GM19455 (cell line): ENCODE data around the gene CREM.
"Not testable (repeated sequence)": the region's sequence is repeated elsewhere in the genome, so short reads cannot be mapped to it uniquely, and the experiment has no call there.

Experiments used
- ATAC-seq: cut with Tn5 transposase; IDR thresholded peaks from one replicate; pipeline ENCODE4 v1.9.1; 2021; ENCODE audit not compliant: unreplicated experiment

CREM gene

DNA sequence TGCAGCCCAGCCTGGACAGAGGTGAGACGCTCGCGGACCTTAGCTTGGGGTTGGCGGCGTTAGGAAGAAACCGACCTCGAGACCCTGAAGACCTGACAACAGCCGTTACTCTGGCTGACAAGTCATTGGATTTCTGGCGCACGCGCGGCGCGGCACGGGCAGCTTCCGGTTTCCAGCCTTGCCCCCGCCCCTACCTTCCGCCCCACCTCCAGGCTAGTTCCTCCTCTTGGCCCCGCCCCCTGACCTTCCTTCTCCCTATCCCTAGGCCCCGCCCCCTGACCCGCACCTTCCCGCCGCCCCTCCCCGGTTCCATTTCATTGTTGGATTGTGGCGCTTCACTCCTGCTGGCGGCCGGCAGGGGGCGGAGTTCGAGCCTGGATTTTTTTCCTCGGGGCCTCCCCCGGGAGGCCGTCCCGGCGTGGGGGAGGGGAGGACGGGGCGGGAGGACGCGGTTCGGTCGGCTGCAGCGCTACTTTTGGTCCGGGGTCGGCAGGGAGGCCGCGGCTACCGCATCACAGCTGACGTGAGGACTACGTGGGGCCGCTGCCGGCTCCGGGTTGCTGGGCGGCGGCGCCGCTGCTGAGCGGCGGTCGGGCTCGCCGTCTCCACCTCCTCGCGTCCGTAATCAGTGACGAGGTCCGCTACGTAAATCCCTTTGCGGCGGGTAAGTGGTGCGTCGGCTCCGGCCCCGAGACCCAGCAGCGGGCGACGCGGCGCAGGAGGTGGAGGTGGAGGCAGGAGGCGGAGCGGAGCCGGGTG, at the start of gene CREM:
CREM (plus strand) TSS at position 317 of the 759 bp plus-strand sequence. CDS start 10,990 bp downstream, outside the sequence.
- peak; percentile 80 for ATAC-seq

DNA sequence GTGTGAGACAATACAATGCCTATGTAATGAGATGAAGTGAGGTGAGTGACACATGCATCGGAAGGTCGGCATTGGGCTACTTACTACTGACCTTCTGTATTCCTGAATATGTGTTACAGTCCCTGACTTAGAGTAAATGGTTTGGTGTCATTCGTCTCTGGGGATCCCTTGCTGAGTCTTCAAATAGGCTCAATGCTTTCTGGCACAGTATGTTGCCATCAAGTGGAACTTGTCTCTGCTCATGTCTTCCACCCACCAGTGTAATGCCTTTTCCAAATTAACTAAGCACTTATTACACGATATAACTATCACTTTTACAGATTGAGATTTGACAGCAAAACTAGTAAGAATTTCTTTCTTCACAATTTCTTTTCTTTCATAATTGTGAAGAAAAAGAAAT, 47.4 kb upstream of the CREM start:
- no peak for ATAC-seq

DNA sequence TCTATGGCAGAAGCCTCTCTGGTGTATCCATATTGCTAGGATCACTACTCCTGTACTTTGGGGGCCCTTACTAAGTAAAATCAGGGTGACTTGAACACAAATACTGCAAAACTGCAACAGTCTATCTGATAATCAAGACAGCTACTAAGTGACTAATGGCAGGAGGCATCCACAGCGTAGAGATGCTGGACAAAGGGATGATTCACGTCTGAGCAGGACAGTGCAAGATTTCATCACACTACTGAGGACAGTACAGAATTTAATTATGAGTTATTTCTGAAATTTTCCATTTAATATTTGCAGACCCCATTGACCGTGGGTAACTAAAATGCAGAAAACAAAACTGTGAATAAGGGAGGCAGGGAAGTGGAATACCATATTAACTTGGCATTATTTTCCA, 46.9 kb upstream of the CREM start:
- no peak for ATAC-seq

DNA sequence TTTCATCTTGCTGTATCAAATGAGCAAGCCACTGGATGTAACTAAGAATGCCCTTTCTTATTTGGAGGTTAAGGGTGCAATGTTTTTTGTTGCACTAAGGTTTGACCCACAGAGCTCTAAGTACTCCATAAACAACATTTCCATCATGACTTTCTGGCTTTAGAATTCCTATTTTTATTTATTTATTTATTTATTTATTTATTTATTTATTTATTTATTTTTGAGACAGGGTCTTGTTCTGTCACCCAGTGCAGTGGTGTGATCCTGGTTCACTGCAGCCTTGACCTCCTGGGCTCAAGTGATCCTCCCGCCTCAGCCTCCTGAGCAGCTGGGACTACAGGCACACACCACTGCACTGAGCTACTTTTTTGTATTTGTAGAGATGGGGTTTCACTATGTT, 46.4 kb upstream of the CREM start:
- not testable (repeated sequence) for ATAC-seq

DNA sequence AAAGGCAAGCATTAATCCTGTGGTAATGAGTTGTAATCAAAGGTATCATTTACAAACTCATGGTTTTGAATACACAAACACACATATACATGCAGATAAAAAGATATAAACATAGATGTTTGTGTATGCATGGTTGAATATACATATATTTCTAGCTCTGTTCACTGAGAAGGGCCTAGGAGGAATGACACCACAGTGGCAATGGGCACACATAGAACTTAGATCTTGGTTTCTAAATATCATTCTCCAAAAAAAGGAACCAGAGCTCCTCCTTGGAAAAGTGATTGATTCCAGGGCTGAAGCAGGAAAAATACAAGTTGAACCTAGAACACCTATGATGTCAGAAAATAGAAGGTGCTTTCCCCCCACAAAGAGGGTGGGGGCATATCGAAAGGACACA, 43.4 kb upstream of the CREM start:
- ATAC-seq = no peak

DNA sequence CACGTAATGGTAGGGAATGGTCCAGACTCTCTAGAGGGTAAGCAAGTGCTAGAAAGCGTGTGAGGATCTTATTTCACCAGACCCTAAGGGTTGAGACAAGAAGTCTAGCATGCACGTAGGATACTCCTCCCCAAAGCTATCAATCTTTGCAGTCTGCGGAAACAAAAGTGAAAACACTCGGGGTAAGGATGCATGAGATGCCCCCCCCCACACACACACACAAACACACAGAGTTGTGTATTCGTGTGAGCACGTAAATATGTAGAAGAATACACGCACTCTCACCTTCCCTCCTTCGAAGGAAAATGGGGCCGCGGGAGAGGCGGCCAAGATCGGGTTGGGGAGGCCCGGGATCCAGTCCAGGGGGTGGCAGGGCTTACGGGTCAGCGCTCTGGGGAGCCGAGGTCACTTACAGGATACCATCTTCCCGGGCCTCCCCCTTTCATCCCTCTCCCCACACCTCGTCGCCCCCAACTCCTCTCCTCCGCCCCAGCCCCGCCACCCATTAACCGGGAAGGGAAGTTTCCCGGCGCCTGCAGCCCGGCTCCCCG, 37.0 kb upstream of the CREM start:
- ATAC-seq = peak; percentile 35

DNA sequence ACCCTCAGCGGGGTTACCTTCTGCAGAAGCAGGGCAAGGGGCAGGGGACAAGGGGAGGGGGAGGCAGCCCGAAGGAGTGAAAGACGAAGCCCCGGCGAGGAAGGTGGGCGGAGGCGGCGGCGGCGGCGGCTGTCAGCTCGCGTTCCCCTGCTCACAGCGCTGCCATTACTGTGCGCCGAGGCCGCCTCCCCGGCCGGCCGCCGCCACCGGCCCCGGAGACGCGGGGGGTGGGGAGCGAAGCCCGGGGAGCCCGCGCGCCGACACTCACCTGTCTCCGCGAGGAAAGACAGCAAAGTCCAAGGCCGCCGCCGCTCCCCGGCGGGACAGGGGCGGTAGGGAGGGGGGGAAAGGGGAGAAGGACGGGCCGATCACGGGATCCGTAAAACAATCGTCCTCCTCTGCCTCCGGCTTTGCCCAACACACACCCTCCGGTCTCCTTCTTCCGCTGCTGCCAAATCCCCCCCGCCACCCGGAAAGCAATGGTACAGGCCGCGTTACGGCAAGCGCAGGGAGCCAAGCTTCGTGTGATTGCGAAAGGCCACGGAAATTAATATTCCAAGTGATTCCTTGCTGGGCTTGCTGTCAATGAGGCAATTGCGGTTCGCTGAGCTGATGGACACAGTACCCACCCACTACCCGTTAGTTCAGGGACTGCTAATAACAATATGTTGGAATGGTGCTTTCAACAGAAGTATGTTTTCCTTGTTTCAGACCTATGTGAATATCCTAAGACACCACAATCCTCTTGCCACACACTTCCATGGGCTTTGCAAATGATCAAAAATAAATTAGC, 36.3 kb upstream of the CREM start, which contains the start of gene CUL2:
CUL2 (minus strand) TSS at position 180 of the 793 bp plus-strand sequence. CDS start 19,024 bp downstream, outside the sequence.
- peak; percentile 96 for ATAC-seq

DNA sequence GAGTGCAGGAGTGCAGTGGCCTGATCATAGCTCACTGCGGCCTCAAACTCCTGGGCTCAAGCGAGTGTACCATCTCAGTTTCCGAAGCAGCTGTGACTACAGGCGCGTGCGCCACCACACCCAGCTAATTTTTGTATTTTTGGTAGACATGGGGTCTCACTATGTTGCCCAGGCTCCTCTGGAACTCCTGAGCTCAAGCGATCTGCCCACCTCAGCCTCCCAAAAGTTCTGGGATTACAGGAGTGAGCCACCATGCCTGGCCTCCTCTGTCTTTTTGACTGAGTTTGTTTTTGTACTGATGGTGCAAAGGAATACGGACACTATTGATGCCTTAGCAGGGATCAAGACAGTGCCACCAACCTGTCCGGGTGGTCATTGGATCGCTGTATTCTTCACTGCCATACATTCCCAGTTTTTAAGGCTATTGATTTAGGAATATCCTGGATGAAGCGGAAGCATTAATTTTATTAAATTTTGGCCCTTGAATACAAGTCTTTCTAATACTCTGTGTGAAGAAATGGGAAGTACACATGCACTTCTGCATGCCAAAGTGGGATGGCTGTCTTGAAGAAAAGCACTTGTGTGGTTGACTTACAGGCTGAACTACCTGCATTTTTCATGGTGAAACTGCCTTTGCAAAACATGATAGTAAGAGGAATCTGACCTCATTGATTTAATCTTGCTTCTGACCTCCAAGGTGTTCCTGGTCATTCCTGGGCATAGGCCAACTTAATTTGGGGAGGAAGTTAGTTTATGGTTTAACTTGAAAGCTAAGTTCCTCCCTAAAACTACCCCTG, 34.5 kb upstream of the CREM start:
- no peak for ATAC-seq

DNA sequence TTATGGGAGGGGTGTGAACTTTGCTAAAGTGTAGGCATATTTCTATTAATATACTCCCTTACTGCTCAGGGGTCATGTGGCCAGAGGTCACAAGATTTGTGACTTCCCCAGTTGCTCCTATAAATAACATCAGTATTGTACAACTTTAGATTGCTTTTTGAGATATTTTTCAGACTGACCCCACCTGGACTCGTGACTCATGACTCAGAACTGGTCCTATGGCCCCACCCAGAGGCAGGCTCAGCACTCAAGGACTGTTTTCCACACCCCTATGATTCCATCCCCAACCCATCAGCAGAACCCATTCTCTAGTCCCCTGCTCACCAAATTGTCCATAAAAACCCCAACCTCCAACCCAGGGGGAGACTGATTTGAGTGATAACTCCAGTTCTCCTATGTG, 33.8 kb upstream of the CREM start:
- no peak for ATAC-seq

DNA sequence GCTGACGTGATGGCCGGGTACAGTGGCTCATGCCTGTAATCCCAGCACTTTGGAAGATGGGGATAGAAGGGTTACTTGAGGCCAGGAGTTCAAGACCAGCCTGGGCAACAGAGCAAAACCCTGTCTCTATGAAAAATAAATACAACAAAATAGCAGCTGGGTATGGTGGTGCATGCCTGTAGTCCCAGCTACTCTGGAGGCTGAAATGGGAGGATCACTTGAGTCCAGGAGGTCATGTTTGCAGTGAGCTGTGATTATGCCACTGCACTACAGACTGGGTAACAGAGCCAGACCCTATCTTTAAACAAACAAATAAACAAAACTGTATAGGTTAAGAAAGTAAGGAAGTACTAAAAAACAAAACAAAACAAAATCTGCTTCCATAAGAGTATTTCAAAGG, 30.3 kb upstream of the CREM start:
- ATAC-seq = no peak

DNA sequence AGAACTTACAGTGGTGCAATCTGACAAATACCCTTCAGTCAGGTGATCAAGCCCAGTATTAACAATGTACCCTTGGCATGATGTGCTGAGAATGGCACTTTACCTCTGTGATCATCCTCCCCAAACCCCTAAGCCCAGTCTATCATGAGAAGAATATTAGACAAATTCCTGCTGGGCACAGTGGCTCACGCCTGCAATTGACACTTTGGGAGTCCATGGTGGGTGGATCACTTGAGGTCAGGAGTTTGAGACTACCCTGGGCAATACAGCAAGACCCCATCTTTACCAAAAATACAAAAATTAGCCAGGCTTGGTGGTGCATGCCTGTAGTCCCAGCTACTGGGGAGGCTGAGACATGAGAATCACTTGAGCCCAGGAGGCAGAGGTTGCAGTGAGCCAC, 29.1 kb upstream of the CREM start:
- ATAC-seq = no peak

DNA sequence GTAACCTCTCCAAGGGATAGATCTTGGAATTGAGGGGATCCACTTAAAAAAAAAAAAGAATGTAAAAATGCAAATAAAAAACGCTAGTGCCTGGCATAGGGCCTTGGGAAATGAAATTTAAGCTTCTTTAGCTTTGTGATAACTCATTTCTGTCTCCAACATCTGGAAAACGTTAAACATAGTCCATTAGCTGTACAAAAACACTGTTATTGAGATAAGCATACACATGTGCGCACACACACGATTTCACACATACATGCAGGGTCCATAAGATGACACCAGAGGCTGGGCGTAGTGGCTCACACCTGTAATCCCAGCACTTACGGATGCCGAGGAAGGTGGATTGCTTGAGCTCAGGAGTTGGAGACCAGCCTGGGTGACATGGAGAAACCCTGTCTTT, 22.8 kb upstream of the CREM start:
- ATAC-seq = no peak

DNA sequence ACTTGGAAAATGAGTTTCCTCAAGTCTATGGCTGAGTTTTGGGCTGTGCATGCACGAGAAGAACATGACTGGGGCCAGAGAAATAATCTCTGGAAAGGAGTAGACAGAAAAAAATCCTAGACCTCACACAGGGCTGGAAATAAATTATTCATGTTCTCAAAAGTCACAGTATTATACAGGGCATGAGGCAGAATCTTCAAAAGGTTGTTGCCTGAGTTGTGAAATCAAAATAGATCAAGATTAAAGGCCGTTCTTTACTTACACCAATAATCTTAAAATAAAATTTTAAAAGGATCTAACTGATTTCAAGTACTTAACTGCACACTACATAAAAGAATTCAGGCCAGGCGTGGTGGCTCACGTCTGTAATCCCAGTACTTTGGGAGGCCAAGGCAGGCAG, 14.1 kb upstream of the CREM start:
- no peak for ATAC-seq

DNA sequence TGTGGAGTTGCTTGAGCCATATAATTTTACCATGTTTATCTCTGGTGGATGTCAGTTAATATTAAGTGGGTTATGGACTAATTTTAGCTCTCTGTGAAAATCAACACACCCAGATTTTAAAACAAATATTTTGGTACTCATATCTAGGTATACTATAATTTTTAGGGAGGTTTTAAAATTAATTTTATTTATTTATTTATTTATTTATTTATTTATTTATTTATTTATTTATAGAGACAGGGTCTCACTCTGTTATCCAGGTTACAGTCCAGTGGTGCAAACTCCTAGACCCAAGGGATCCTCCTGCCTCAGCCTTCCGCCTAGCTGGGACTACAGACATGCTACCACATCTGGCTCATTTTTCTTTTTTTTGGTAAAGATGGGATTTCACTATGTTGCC, 7.3 kb upstream of the CREM start:
- no peak for ATAC-seq

DNA sequence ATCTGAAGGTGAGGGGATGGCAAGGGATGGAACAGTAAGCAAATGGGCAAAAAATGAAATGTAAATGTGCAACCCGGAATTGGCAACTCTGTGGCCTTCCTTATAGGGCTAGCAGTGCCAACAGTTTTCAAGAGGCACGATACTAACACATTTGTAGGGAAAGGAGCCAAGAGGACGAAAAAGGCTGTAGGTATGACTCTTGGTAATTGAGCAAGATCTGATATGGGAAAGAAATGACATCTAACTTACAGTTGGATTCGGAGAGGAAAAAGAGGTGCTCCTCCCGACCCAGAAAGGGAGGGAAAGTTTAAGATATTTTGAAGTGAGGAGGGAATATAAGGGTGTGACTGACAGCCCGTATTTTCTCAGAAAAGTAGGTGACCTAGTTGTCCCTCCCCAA, 2.1 kb upstream of the CREM start:
- ATAC-seq = no peak

DNA sequence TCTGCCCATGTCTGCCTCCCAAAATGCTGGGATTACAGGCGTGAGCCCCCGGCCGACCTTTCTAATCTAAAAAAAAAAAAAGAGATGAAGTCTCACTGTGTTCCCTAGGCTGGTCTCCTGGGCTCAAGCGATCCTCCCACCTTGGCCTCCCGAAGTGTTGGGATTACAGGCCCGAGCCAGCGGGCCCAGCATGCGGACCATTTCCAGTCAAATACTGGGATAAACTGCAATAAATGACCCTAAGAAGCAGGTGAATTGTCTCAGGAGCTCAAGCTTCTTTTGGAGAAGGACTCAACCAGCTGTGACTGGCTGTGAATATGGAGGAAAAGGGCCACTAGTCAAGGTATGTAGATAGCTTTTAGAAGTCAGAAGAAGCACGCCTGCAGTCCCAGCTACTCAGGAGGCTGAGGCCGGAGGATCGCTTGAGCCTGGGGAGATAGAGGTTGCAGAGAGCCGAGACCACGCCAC, 550 bp upstream of the CREM start:
- ATAC-seq = no peak

DNA sequence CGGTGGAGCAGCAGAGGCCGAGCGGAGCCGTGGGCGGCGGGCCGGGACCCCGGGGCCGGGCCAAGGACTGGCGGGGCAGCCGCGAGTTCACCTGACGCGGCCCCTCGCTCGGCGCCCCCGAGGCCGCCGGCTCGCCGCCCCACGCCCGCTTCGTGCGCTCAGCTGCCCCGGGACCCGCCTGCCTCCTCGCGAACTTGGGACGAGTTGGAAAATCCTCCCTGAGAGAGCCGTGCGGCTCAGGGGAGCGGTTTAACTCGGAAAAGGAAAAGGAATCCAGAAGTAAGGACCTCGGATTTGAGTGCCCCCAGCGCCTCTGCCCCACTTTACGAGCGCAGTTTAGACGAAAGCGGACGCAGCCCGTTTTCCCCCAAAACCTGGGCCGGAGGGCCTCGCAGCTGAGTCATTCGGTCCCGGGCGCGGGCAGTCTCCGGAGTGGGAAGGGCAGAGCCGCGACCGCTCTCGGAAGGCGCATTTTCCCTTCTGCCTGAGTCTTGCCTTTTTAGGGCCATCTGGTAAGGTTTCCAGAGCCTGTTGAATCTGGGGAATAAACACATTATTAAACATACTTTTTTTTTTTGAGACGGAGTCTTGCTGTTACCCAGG, 744 bp downstream of the CREM start:
- no peak for ATAC-seq

DNA sequence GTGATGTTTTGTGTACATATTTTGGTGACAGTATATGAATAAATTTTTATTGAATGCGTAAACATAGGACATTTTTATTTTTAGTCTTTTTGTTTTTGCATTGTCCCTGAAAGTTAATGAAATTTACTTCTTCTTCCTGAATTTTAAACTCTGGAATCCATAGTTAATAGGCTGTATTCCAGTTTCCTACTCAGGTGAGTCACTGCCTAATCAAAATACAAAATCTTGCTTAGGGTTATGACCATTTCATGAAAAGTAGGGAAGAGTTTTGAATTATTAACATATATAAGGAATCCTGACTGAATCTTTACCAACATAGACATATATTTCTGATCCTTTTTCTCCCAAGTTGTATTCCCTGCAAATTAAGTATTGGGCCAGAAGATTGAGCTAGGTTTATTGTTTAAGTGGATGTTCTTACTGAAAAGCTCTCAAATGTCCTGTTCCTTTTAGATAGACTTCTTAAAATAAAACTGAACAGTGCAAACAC, 2.6 kb downstream of the CREM start:
- ATAC-seq = no peak

DNA sequence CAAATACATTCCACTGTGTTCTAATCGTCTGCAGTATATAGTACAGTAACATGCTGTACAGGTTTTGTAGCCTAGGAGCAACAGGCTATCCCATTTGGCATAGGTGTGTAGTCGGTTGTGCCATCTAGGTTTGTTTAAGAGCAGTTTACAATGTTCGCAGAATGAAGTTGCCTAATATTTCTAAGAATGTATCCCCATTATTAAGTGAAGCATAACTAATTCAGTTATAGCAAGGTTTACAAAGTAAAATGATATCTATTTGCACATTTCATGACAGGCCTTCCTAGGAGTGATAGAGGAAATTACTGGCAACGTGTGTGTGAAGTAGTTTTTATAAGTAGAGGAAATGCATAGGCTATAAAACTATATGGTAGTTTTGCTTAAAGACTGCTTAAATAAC, 4.0 kb downstream of the CREM start:
- no peak for ATAC-seq

DNA sequence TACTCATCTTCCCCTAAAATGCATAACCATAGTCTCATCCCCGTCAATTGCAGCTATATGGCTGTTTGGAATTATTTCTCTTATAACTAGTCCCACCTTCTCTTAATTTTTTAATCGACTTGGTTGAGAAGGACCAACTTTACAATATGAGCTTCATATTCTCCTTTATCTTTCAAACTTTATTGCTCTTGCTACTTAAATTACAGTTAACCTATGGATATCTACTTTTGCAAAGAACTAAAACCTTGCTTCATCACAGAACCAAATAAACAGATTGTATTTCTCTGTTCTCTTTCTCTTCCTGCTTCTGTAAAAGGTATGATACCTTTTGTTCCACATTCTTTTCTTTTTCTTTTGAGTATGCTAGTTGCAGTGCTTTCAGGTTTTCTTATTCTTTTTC, 6.1 kb downstream of the CREM start:
- ATAC-seq = no peak

DNA sequence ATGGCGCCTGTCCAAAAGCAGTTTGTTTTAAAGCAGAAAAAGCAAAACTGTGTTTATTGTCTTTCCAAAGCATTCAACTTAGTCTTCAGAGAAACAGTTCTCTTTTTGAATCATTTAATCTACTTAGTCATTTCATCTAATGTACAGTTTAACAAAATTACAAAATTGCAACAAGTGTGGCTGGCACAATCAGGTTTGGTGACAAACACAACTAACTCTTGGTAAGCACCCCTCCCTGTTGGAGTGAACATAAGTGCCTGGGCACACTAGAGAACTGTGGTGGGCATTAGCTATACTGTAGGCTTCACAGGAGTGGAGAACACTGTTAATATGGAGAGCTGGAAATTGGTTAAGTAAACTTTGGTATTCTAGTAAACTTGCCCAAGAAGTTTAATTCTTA, 6.9 kb downstream of the CREM start:
- ATAC-seq = no peak
